Heart left ventricle (tissue), 13 donors: ENCODE results near the gene VWA8.

ENCODE experiments used
- CTCF ChIP-seq, 12 donors: fragments of 200-600 bp; sonication (generic) in 4 of 12; IDR thresholded peaks; one replicate each; pipeline versions ENCODE4 v1.5.0 to v1.8.0; 2018 to 2022; ENCODE audit warnings: antibody characterized with exemption in 12 of 12, mild to moderate bottlenecking in 5 of 12
- POLR2A ChIP-seq, 2 donors: fragments of 450-650 bp; IDR thresholded peaks; one replicate each; pipeline ENCODE4 v1.6.1; 2017; ENCODE audit warnings: antibody characterized with exemption in 2 of 2, mild to moderate bottlenecking in 2 of 2, moderate library complexity in 2 of 2
- donor health status: ischemic (EF 13 %, LVEDD 7.1; RV severe dilation, severe dysfunction).
- donor health status: DM: no; HTN: yes; CAD: no.
- donor health status: DM: no; HTN: no; CAD: no.
- donor health status: ischemic (EF 25% LVEDD 6.9; RV normal size, moderate dysfunction).
- donor health status: ischemic (EF 25% LVEDD 5.7; RV mildly dilated, moderate dysfunction).
- donor health status: ischemic (EF 35%, LVEDD 5.7; RV mildly dilated, moderate dysfunction).
- donor health status: nonischemic (EF 11% LVEDD 7.7; RV severe dilation, severe dysfunction).
- donor health status: DM: yes; HTN: yes; CAD: no.
- donor health status: PGD.
- donor health status: ischemic (EF 29% LVEDD 5.4; RV normal size, mild dysfunction).
- donor health status: nonischemic (EF 23%, LVEDD 6.1; RV moderate dilation, normal function).

- TF ChIP-seq CTCF (IDR thresholded peaks at IDR 0.05) (no peak), POLR2A (IDR thresholded peaks at IDR 0.05) (no peak)
Observed at GRCh38 chr13:41812851-41813250, 148.1 kb downstream of the VWA8 start.
